ENCODE measurements around the gene SLC39A11. TPM values are rescaled to one million over a fixed set of nuclear protein-coding genes. Genes with fewer than 3 reads are reported as not detected.

Gene SLC39A11
- total RNA-seq, 1 experiment from 2014 or later, result 18.9 TPM

- TF ChIP-seq, protein P1, sequence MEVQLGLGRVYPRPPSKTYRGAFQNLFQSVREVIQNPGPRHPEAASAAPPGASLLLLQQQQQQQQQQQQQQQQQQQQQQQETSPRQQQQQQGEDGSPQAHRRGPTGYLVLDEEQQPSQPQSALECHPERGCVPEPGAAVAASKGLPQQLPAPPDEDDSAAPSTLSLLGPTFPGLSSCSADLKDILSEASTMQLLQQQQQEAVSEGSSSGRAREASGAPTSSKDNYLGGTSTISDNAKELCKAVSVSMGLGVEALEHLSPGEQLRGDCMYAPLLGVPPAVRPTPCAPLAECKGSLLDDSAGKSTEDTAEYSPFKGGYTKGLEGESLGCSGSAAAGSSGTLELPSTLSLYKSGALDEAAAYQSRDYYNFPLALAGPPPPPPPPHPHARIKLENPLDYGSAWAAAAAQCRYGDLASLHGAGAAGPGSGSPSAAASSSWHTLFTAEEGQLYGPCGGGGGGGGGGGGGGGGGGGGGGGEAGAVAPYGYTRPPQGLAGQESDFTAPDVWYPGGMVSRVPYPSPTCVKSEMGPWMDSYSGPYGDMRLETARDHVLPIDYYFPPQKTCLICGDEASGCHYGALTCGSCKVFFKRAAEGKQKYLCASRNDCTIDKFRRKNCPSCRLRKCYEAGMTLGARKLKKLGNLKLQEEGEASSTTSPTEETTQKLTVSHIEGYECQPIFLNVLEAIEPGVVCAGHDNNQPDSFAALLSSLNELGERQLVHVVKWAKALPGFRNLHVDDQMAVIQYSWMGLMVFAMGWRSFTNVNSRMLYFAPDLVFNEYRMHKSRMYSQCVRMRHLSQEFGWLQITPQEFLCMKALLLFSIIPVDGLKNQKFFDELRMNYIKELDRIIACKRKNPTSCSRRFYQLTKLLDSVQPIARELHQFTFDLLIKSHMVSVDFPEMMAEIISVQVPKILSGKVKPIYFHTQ (CRISPR knock-in tag; IDR thresholded peaks at IDR 0.05), result no peak
- TF ChIP-seq, protein P2, sequence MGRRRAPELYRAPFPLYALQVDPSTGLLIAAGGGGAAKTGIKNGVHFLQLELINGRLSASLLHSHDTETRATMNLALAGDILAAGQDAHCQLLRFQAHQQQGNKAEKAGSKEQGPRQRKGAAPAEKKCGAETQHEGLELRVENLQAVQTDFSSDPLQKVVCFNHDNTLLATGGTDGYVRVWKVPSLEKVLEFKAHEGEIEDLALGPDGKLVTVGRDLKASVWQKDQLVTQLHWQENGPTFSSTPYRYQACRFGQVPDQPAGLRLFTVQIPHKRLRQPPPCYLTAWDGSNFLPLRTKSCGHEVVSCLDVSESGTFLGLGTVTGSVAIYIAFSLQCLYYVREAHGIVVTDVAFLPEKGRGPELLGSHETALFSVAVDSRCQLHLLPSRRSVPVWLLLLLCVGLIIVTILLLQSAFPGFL (CRISPR knock-in tag; IDR thresholded peaks at IDR 0.05; ENCODE audit: borderline replicate concordance), result no peak
- no peak for TF ChIP-seq ERG (CRISPR knock-in tag; IDR thresholded peaks at IDR 0.05)
- no peak for TF ChIP-seq MAX (CRISPR knock-in tag; IDR thresholded peaks at IDR 0.05)
- no peak for TF ChIP-seq STAT6 (CRISPR knock-in tag; conservative IDR thresholded peaks at IDR 0.05; ENCODE audit: low read depth)
- TF ChIP-seq PRDM15 (CRISPR knock-in tag; IDR thresholded peaks at IDR 0.05), result no peak
- no peak for TF ChIP-seq SOX15 (CRISPR knock-in tag; IDR thresholded peaks at IDR 0.05)
- no peak for TF ChIP-seq EMX1 (CRISPR knock-in tag; IDR thresholded peaks at IDR 0.05)
- TF ChIP-seq IRF1 (CRISPR knock-in tag; IDR thresholded peaks at IDR 0.05), result no peak
Observed at GRCh38 chr17:72921347-72922054, 171.0 kb downstream of the SLC39A11 start (continued).

DNA sequence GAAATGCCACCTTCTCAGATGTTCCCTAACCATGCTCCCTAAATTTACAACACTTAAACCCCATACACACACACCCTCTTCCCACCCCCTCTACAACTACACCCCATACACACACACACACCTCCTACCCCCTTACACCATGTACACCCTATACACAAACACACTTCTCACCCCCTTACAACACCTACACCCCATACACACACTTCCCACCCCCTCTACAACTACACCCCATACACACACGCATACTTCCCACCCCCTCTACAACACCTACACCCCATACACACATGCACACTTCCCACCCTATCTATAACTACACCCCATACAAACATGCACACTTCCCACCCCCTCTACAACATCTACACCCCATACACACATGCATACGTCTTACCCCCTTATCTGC is 172.0 kb downstream of the SLC39A11 start:
- no peaks in the 10 kb centered on the region for H3K36me3 Mint-ChIP-seq
- POLR2A ChIA-PET, result no interaction called here
- TF ChIP-seq TCF7 (CRISPR knock-in tag; IDR thresholded peaks at IDR 0.05; ENCODE audit: low read depth), result no peak
- no peak overlapping the region for H3K4me3 Mint-ChIP-seq
- no peak overlapping the region for H3K27ac Mint-ChIP-seq
- no peaks in the 10 kb centered on the region for H3K27me3 Mint-ChIP-seq (ENCODE audit: low read depth)
- no peak for DNase-seq (ENCODE audit: low spot score)
- CTCF ChIA-PET, result no interaction called here
- peaks cover 11% of the 10 kb centered on the region for H3K9me3 Mint-ChIP-seq
- ATAC-seq, result no peak
- H3K4me1 Mint-ChIP-seq, result peaks cover 1% of the 10 kb centered on the region; the same call in 1 of the 2 replicates
